Skin epidermis (tissue), 12 donors: ENCODE measurements around the gene CRP.
"Not testable (repeated sequence)": the region's sequence is repeated elsewhere in the genome, so short reads cannot be mapped to it uniquely, and the experiment has no call there.

Source experiments
- H3K27ac ChIP-seq, 21 experiments: fragments of 200-600 bp; sonication (generic) in 11 of 21; one replicate each; pipeline ENCODE4 v1.5.0; 2020; ENCODE audit warnings: mild to moderate bottlenecking in 3 of 21, inconsistent platforms in 2 of 21, moderate library complexity in 2 of 21
- H3K4me3 ChIP-seq, 7 experiments: fragments of 200-600 bp; sonication (generic) in 2 of 7; one replicate each; pipeline ENCODE4 v1.5.0; 2020; ENCODE audit warnings: inconsistent platforms in 2 of 7, mild to moderate bottlenecking in 2 of 7, moderate library complexity in 1 of 7

The CRP gene

GRCh38 chr1:159704481-159704880 lies 9.9 kb downstream of the CRP start:
- Histone ChIP-seq H3K4me3 (no peak overlapping the region), H3K27ac (no peak overlapping the region)

- Histone ChIP-seq H3K4me3 (no peak overlapping the region), H3K27ac (no peak overlapping the region)
These were observed 14.1 kb downstream of the CRP start for GRCh38 chr1:159700312-159700711.

- Histone ChIP-seq H3K27ac (no peak overlapping the region), H3K4me3 (no peak overlapping the region)
These were observed 14.7 kb downstream of the CRP start for GRCh38 chr1:159699653-159700052.

GRCh38 chr1:159699246-159699645 lies 15.1 kb downstream of the CRP start:
- H3K4me3 ChIP-seq, result no peak overlapping the region
- no peak overlapping the region for H3K27ac ChIP-seq

GRCh38 chr1:159687511-159687910 lies 26.9 kb downstream of the CRP start:
- Histone ChIP-seq H3K4me3 (no peak overlapping the region), H3K27ac (no peak overlapping the region)

- Histone ChIP-seq H3K4me3 (no peak overlapping the region), H3K27ac (no peak overlapping the region)
These were observed 27.6 kb downstream of the CRP start for GRCh38 chr1:159686599-159687299.

GRCh38 chr1:159678939-159679338 lies 35.5 kb downstream of the CRP start:
- H3K4me3 ChIP-seq, result no peak overlapping the region
- no peak overlapping the region for H3K27ac ChIP-seq

- Histone ChIP-seq H3K27ac (peak overlapping the region in 1 of 21 experiments; percentile 20), H3K4me3 (no peak overlapping the region)
These were observed 39.3 kb downstream of the CRP start for GRCh38 chr1:159675046-159675445.

- not testable (repeated sequence) for H3K27ac ChIP-seq
These were observed 42.0 kb downstream of the CRP start for GRCh38 chr1:159672390-159672789.

GRCh38 chr1:159669338-159669737 lies 45.1 kb downstream of the CRP start:
- Histone ChIP-seq H3K27ac (no peak overlapping the region), H3K4me3 (no peak overlapping the region)

More at GRCh38 chr1:159672390-159672789, 42.0 kb downstream of the CRP start:
- H3K4me3 ChIP-seq, result not testable (repeated sequence)

- H3K27ac ChIP-seq, result no peak overlapping the region
- H3K4me3 ChIP-seq, result no peak overlapping the region
These were observed 45.6 kb downstream of the CRP start for GRCh38 chr1:159668739-159669138.

- H3K27ac ChIP-seq, result no peak overlapping the region
These were observed 50.1 kb downstream of the CRP start for GRCh38 chr1:159664247-159664646.

GRCh38 chr1:159663552-159663951 lies 50.8 kb downstream of the CRP start:
- Histone ChIP-seq H3K27ac (no peak overlapping the region), H3K4me3 (no peak overlapping the region)

More at GRCh38 chr1:159664247-159664646, 50.1 kb downstream of the CRP start:
- no peak overlapping the region for H3K4me3 ChIP-seq
